Neural crest cell (in vitro differentiated cells): ENCODE results near the gene PON3. TPM values are rescaled to one million over a fixed set of nuclear protein-coding genes. Genes with fewer than 3 reads are reported as not detected.

Experiments
- DNase-seq: peaks from one replicate; pipeline ENCODE4 v3.0.0; 2021; ENCODE audit warnings: low read depth, mixed read lengths, low spot score
- H3K27ac Mint-ChIP-seq: one replicate; pipeline ENCODE4 v1.8.0; 2021; ENCODE audit warnings: mild to moderate bottlenecking, mixed read lengths; ENCODE audit not compliant: unreplicated experiment
- H3K27me3 Mint-ChIP-seq: 2 replicates; pipeline ENCODE4 v1.8.0; 2021; ENCODE audit warnings: low read depth, mild to moderate bottlenecking, mixed read lengths
- H3K36me3 Mint-ChIP-seq: 2 replicates; pipeline ENCODE4 v1.8.0; 2021; ENCODE audit warnings: low read depth, mild to moderate bottlenecking, mixed read lengths
- H3K4me1 Mint-ChIP-seq: 2 replicates; pipeline ENCODE4 v1.8.0; 2021; ENCODE audit warnings: mixed read lengths
- H3K4me3 Mint-ChIP-seq: one replicate; pipeline ENCODE4 v1.8.0; 2021; ENCODE audit warnings: mild to moderate bottlenecking, mixed read lengths
- H3K9me3 Mint-ChIP-seq: 2 replicates; pipeline ENCODE4 v1.8.0; 2021; ENCODE audit warnings: mixed read lengths
- total RNA-seq: library from RNA; stranded (reverse); gene quantifications from 2 replicates; pipeline ENCODE4 v1.2.1, GENCODE V29; 2021
- TF ChIP-seq, protein P1 (sequence below): fragments of 200-600 bp; sonication (generic); conservative IDR thresholded peaks from 2 replicates; pipeline ENCODE4 v1.5.0; 2021; ENCODE audit warnings: antibody characterized with exemption, mild to moderate bottlenecking

The PON3 gene
- total RNA-seq, 1 donor from 2014 or later = not detected

DNA sequence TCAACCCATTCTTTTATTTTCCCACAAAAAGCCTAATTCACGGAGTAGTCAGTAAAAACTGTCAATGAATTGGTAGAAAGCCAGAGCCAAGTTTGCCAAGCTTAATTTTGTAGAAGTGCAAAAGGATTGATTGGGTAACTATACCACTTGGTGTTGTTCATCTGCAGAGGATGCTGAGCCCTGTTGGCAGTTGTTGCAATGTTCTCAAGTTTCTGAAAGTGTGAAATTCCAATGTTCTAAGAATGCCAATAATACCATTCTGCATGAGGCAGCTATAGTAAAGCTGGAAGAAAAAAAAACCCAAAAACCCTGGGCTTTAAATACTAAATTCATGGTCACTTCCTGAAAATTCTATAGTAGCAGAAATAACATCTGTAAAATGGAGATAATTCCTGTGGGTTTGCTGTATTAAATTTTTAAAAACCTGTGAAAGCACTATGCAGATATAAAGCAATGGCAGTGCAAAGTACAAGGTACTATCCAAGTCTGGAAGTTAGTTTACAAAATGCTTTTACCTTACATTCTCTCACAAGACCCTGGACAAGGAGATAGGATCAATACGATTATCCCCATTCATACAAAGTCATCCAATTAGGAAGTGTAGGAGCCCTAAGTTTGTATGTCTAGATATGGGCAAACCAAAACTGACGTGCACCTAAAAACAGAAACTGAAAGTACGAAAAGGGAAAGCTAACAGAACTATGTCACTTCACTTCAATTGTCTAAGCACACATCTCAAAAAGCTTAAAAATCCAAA lies 65.8 kb downstream of the PON3 start:
- Mint-ChIP-seq H3K36me3 (no peaks in the 10 kb centered on the region), H3K9me3 (peaks cover 13% of the 10 kb centered on the region), H3K27ac (no peak overlapping the region), H3K4me1 (peaks cover 7% of the 10 kb centered on the region), H3K27me3 (peaks cover 2% of the 10 kb centered on the region), H3K4me3 (no peak overlapping the region)
- TF ChIP-seq, protein P1, sequence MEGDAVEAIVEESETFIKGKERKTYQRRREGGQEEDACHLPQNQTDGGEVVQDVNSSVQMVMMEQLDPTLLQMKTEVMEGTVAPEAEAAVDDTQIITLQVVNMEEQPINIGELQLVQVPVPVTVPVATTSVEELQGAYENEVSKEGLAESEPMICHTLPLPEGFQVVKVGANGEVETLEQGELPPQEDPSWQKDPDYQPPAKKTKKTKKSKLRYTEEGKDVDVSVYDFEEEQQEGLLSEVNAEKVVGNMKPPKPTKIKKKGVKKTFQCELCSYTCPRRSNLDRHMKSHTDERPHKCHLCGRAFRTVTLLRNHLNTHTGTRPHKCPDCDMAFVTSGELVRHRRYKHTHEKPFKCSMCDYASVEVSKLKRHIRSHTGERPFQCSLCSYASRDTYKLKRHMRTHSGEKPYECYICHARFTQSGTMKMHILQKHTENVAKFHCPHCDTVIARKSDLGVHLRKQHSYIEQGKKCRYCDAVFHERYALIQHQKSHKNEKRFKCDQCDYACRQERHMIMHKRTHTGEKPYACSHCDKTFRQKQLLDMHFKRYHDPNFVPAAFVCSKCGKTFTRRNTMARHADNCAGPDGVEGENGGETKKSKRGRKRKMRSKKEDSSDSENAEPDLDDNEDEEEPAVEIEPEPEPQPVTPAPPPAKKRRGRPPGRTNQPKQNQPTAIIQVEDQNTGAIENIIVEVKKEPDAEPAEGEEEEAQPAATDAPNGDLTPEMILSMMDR = no peak
- no peak for DNase-seq

DNA sequence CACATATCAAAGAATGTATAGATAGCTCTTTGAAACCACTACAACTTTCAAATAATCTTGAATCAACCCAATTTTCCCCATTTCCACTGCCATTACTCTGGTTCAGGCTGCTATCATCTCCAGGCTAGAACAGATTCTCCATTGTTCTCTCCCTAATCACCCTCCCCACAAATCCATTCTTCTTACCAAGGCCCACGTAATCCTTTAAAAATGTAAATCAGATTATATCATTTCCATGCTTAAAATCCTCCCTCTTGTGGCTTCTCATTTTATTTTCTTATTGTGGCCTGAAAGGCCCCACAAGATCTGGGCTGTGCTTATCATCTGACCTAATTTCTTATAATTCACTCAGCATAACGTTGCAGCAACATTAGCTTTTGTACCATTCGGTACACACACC lies 68.8 kb downstream of the PON3 start:
- H3K36me3 Mint-ChIP-seq = no peaks in the 10 kb centered on the region
- peaks cover 13% of the 10 kb centered on the region for H3K27me3 Mint-ChIP-seq
- TF ChIP-seq, protein P1 = no peak
- H3K27ac Mint-ChIP-seq = no peak overlapping the region
- no peak for DNase-seq
- peaks cover 13% of the 10 kb centered on the region for H3K9me3 Mint-ChIP-seq
- peaks cover 7% of the 10 kb centered on the region for H3K4me1 Mint-ChIP-seq
- H3K4me3 Mint-ChIP-seq = no peak overlapping the region

DNA sequence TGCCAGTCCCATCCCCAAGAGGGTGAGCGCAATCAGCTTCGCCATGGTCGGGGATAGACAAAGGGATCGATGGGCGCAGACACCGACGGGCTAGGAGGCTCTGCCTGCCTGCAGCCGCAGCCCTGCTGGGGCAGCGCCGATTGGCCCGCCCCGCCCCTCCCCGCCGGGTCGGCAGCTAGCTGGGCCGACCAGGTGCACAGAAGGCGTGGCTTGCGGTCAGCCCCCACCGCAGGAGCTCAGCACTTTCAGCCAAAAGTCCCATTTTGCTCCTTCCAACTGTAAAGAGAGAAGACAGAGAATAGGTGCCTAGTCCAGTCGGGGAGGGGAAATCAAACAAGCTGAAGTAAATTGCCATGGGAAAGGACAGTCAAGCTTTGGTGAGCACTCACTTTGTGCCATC lies 71.7 kb downstream of the PON3 start, which contains the start of gene PON1:
Gene PON1 (minus strand): TSS at position 102 of the 400 bp plus-strand sequence. CDS start 57 bp downstream, at position 45.
- DNase-seq = no peak
- no peak within 1 kb of the TSS for H3K4me3 Mint-ChIP-seq
- H3K27me3 Mint-ChIP-seq = peaks cover 13% of the 10 kb centered on the region
- peaks cover 13% of the 10 kb centered on the region for H3K9me3 Mint-ChIP-seq
- H3K4me1 Mint-ChIP-seq = peaks cover 7% of the 10 kb centered on the region
- peak within 1 kb of the TSS; percentile 24 for H3K27ac Mint-ChIP-seq
- no peaks in the 10 kb centered on the region for H3K36me3 Mint-ChIP-seq
- TF ChIP-seq, protein P1 = no peak

DNA sequence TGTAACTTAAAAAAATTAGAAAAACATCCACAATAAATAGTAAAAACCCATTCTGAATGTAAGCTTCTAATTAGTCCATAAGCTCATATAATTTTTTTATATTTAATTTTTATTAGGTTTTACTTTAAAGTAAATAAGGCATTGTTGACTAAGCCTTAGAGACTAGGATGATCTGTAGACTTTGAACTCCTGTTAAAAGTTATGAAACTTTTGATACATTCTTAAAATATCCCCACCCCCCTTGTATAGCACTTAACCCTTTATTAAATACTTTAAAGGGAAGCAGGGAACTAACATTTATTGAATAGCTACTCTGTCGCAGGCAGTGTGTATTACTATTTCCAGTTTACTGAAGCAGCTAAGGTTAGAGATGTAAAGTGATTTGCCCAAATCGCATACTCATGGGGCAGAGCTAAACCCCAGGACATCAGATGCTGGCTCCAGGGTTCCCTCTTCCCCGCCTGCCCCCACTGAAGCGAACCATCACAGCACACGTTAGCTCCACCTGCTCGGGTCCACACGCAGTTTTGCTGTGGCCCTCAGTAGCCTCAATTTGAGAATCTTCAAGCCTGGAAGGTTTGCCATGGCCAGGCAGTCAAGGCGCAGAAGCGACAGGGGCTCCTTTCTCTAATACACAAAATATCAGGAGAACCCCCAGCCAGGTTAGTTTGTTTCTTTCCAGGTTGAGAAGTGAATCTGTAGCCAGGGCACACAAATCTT lies 72.6 kb downstream of the PON3 start:
- peaks cover 13% of the 10 kb centered on the region for H3K9me3 Mint-ChIP-seq
- no peak overlapping the region for H3K4me3 Mint-ChIP-seq
- DNase-seq = no peak
- peaks cover 13% of the 10 kb centered on the region for H3K27me3 Mint-ChIP-seq
- no peaks in the 10 kb centered on the region for H3K36me3 Mint-ChIP-seq
- TF ChIP-seq, protein P1 = no peak
- H3K27ac Mint-ChIP-seq = peak overlapping the region; percentile 24
- peaks cover 7% of the 10 kb centered on the region for H3K4me1 Mint-ChIP-seq

DNA sequence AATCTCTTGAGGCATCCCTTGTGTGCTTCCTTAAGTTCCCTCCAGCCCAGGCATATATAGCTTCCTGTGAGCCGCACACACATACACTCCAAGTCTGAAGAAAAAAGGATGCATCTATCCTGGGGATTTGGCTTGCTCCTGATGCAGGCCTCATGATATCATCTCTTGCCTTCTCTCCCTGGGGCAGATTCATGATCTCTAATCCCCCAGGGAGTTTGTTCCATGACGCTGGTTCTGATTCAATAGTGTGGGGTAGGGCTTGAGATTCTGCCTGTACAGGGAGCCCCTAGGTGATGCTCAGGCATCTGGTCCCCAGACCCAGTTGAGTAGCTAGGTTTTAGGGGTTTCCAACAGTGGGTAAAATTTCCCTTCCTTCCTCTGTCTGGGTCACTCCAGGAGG lies 73.3 kb downstream of the PON3 start:
- TF ChIP-seq, protein P1 = no peak
- no peaks in the 10 kb centered on the region for H3K36me3 Mint-ChIP-seq
- no peak overlapping the region for H3K27ac Mint-ChIP-seq
- no peak for DNase-seq
- peaks cover 12% of the 10 kb centered on the region for H3K9me3 Mint-ChIP-seq
- peaks cover 7% of the 10 kb centered on the region for H3K4me1 Mint-ChIP-seq
- H3K4me3 Mint-ChIP-seq = no peak overlapping the region
- peaks cover 13% of the 10 kb centered on the region for H3K27me3 Mint-ChIP-seq
